ENCODE measurements around the gene DARS1.

Gene DARS1

GRCh38 chr2:136014411-136014810, 29.0 kb upstream of the DARS1 start:
- DNase-seq = no peak

- DNase-seq = no peak
Measured at GRCh38 chr2:136013955-136014354, 28.5 kb upstream of the DARS1 start.

- no peak for DNase-seq
Measured at GRCh38 chr2:136013136-136013685, 27.8 kb upstream of the DARS1 start.

GRCh38 chr2:136012315-136012714, 26.9 kb upstream of the DARS1 start:
- no peak for DNase-seq

- peak; percentile 88 for DNase-seq
Measured at GRCh38 chr2:136010126-136010525, 24.7 kb upstream of the DARS1 start.

- DNase-seq = no peak
Measured at GRCh38 chr2:136008205-136008865, 22.9 kb upstream of the DARS1 start.

GRCh38 chr2:136006658-136007057, 21.2 kb upstream of the DARS1 start:
- DNase-seq = peak; percentile 70

- DNase-seq = no peak
Measured at GRCh38 chr2:136005462-136006196, 20.2 kb upstream of the DARS1 start.

- no peak for DNase-seq
Measured at GRCh38 chr2:136004965-136005364, 19.5 kb upstream of the DARS1 start.

- DNase-seq = no peak
Measured at GRCh38 chr2:136001131-136001530, 15.7 kb upstream of the DARS1 start.

GRCh38 chr2:136000502-136000901, 15.1 kb upstream of the DARS1 start:
- DNase-seq = no peak

GRCh38 chr2:135999899-136000298, 14.5 kb upstream of the DARS1 start:
- DNase-seq = no peak

- DNase-seq = no peak
Measured at GRCh38 chr2:135998879-135999278, 13.5 kb upstream of the DARS1 start.

GRCh38 chr2:135997380-135997779, 12.0 kb upstream of the DARS1 start:
- no peak for DNase-seq

GRCh38 chr2:135996304-135996703, 10.9 kb upstream of the DARS1 start:
- no peak for DNase-seq

GRCh38 chr2:135994281-135994680, 8.9 kb upstream of the DARS1 start:
- no peak for DNase-seq

GRCh38 chr2:135993421-135993820, 8.0 kb upstream of the DARS1 start:
- no peak for DNase-seq

GRCh38 chr2:135991861-135992260, 6.4 kb upstream of the DARS1 start:
- DNase-seq = no peak

GRCh38 chr2:135987441-135987840, 2.0 kb upstream of the DARS1 start:
- no peak for DNase-seq

GRCh38 chr2:135986507-135986906, 1.1 kb upstream of the DARS1 start:
- DNase-seq = no peak

GRCh38 chr2:135985826-135986393, 484 bp upstream of the DARS1 start:
- DNase-seq = no peak

GRCh38 chr2:135984199-135985017, 1.0 kb downstream of the DARS1 start:
- no peak for DNase-seq

GRCh38 chr2:135980434-135981079, 4.9 kb downstream of the DARS1 start:
- DNase-seq = no peak

All from EL (cell line).